HEK293T (cell line): ENCODE measurements around the gene ZNF85.
"Not testable (repeated sequence)": the region's sequence is repeated elsewhere in the genome, so short reads cannot be mapped to it uniquely, and the experiment has no call there.

ENCODE experiments used
- BHLHE40 ChIP-seq: fragments of 450-650 bp; IDR thresholded peaks from 2 replicates; pipeline ENCODE4 v1.6.1; 2016; ENCODE audit warnings: mild to moderate bottlenecking, moderate library complexity, borderline replicate concordance
- FOXK2 ChIP-seq: fragments of 450-650 bp; IDR thresholded peaks from 2 replicates; pipeline ENCODE4 v1.6.1; 2016; ENCODE audit warnings: mild to moderate bottlenecking
- FOXM1 ChIP-seq: fragments of 450-650 bp; IDR thresholded peaks from 2 replicates; pipeline ENCODE4 v1.6.1; 2017; ENCODE audit warnings: mild to moderate bottlenecking, borderline replicate concordance
- HDGF ChIP-seq: fragments of 450-650 bp; IDR thresholded peaks from 2 replicates; pipeline ENCODE4 v1.6.1; 2017; ENCODE audit warnings: antibody characterized with exemption, borderline replicate concordance
- SP1 ChIP-seq: fragments of 450-650 bp; IDR thresholded peaks from 2 replicates; pipeline ENCODE4 v1.6.1; 2017
- TARDBP ChIP-seq: fragments of 450-650 bp; IDR thresholded peaks from 2 replicates; pipeline ENCODE4 v1.6.1; 2016
- ZNF384 ChIP-seq: fragments of 450-650 bp; IDR thresholded peaks from 2 replicates; pipeline ENCODE4 v1.6.1; 2016

DNA sequence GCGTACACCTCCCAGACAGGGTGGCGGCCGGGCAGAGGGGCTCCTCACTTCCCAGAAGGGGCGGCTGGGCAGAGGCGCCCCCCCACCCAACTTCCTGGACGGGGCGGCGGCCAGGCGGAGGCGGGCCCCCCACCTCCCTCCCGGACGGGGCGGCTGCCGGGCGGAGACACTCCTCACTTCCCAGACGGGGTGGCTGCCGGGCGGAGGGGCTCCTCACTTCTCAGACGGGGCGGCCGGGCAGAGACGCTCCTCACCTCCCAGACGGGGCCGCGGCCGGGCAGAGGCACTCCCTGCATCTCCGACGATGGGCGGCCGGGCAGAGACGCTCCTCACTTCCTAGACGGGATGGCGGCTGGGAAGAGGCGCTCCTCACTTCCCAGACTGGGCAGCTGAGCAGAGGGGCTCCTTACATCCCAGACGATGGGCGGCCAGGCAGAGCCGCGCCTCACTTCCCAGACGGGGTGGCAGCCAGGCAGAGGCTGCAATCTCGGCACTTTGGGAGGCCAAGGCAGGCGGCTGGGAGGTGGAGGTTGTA, 29.6 kb downstream of the ZNF85 start:
- TF ChIP-seq SP1, HDGF, FOXM1, BHLHE40, TARDBP, FOXK2, ZNF384: not testable (repeated sequence)
